ENCODE measurements around the gene COMTD1. TPM values are rescaled to one million over a fixed set of nuclear protein-coding genes. Genes with fewer than 3 reads are reported as not detected.

COMTD1 gene
- total RNA-seq, 2 donors from 2014 or later = 62.6 to 117 TPM

DNA sequence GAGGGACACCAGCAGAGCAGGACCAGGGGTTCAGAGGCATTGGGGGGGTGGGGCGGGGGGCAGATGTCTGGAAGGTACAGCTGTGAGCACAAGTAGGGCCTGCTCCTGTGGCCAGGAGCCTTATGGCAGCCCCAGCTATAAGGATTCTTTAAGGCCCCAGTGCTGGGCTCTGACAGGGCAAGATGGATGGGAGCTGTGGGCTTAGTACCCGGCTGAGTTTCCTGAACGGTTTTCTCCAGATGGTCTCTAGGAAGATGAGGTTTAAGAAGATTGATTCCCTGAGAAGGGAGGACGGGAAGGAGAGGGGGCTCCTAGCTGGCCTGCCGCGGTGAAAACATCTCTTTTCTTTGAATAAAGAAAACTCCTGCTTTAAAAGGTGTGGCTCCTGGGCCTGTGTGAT lies 30.1 kb upstream of the COMTD1 start:
- Histone ChIP-seq H3K4me1 (no peaks in the 10 kb centered on the region), H3K36me3 (no peaks in the 10 kb centered on the region), H3K27me3 (no peaks in the 10 kb centered on the region), H3K9me3 (no peaks in the 10 kb centered on the region), H3K4me3 (no peak overlapping the region), H3K27ac (no peak overlapping the region), H3K9ac (ENCODE audit: low read depth in 2 of 2, low read length in 2 of 2) (no peak overlapping the region)
- TF ChIP-seq, protein P1, sequence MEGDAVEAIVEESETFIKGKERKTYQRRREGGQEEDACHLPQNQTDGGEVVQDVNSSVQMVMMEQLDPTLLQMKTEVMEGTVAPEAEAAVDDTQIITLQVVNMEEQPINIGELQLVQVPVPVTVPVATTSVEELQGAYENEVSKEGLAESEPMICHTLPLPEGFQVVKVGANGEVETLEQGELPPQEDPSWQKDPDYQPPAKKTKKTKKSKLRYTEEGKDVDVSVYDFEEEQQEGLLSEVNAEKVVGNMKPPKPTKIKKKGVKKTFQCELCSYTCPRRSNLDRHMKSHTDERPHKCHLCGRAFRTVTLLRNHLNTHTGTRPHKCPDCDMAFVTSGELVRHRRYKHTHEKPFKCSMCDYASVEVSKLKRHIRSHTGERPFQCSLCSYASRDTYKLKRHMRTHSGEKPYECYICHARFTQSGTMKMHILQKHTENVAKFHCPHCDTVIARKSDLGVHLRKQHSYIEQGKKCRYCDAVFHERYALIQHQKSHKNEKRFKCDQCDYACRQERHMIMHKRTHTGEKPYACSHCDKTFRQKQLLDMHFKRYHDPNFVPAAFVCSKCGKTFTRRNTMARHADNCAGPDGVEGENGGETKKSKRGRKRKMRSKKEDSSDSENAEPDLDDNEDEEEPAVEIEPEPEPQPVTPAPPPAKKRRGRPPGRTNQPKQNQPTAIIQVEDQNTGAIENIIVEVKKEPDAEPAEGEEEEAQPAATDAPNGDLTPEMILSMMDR (IDR thresholded peaks at IDR 0.05) = no peak
- intact Hi-C loops (cut with DNase I) = no loop called here
- no peak for DNase-seq

DNA sequence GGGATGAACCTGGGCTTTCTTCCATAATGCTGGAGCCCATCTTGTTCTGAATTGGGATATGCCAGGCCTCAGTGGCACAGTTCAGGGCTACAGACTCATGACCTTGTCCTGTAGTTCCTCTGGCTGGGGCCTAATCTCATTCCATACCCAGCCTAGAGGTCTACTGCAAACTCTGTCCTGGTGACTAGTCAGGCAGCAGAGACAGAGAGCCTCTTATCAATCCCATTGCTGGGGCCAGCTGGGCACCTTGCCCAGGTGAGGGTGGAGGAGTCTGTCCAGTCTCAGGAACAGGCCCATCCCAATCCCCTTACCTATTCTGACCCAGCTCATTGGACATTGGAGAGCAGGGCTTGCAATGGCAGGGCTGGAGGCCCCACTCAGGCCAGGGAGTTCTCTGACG lies 28.0 kb upstream of the COMTD1 start:
- H3K36me3 ChIP-seq = no peaks in the 10 kb centered on the region
- H3K9ac ChIP-seq (ENCODE audit: low read depth in 2 of 2, low read length in 2 of 2) = no peak overlapping the region
- no peaks in the 10 kb centered on the region for H3K27me3 ChIP-seq
- no peaks in the 10 kb centered on the region for H3K9me3 ChIP-seq
- DNase-seq = peak; percentile 42
- intact Hi-C loops (cut with DNase I) = no loop called here
- H3K4me3 ChIP-seq = no peak overlapping the region
- no peak overlapping the region for H3K27ac ChIP-seq
- H3K4me1 ChIP-seq = no peaks in the 10 kb centered on the region
- TF ChIP-seq, protein P1 (IDR thresholded peaks at IDR 0.05) = no peak

DNA sequence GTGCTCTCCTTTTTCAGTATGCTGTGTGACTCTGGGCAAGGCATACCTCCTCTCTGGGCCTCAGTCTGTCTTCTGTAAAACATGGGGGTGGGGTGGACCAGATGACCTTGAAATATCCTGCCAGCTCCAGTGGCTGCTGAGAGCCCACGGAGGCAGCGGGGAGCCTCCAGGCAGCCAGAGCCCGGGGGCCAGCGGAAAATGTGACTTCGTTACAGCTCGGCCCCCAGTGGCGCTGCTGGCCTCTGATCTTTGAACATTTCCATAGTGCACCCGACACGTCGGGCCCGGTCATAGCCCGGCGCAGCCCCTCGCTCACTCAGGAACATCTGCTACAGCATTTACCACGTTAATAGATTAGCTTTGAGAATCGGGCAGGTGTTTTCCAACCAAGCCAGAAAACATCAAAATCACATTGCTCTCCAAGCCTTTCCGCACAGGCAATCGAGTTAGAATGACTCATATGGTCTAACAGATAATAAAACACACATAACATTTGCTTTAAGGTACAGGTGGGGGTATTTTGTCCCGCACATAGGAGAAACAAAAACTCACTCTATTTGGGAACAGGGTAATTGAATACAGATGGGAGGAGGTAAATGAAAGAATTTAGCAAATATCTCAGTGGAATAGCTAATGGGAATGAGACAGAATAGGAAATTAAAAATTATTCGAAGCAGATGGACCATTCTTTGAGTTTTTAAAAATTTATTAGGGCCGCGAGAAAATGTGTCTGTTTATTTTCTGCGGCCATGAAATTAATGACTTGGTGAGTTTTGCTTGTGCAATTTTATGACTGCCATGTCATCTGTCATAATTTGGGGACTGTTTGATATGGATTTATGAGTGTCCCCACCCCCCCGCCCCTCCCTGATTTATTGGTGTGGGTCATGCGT lies 26.3 kb upstream of the COMTD1 start:
- peak overlapping the region; percentile 19 for H3K27ac ChIP-seq
- TF ChIP-seq, protein P1 (IDR thresholded peaks at IDR 0.05) = no peak
- DNase-seq = peak; percentile 48

GRCh38 chr10:75260990-75261389 lies 25.2 kb upstream of the COMTD1 start:
- no peak overlapping the region for H3K27ac ChIP-seq

More for the DNA sequence above, 26.3 kb upstream of the COMTD1 start:
- intact Hi-C loops (cut with DNase I) = no loop called here
- Histone ChIP-seq H3K4me1 (no peaks in the 10 kb centered on the region), H3K9ac (ENCODE audit: low read depth in 2 of 2, low read length in 2 of 2) (peak overlapping the region in 1 of 2 donors; percentile 34), H3K9me3 (no peaks in the 10 kb centered on the region), H3K36me3 (no peaks in the 10 kb centered on the region), H3K4me3 (no peak overlapping the region), H3K27me3 (no peaks in the 10 kb centered on the region)

GRCh38 chr10:75254739-75255138 lies 19.0 kb upstream of the COMTD1 start:
- Histone ChIP-seq H3K4me3 (no peak overlapping the region), H3K9me3 (no peaks in the 10 kb centered on the region), H3K27ac (no peak overlapping the region), H3K4me1 (no peaks in the 10 kb centered on the region), H3K9ac (ENCODE audit: low read depth in 2 of 2, low read length in 2 of 2) (no peak overlapping the region), H3K36me3 (no peaks in the 10 kb centered on the region), H3K27me3 (no peaks in the 10 kb centered on the region)
- TF ChIP-seq, protein P1 (IDR thresholded peaks at IDR 0.05) = no peak
- no peak for DNase-seq
- intact Hi-C loops (cut with DNase I) = no loop called here

More at GRCh38 chr10:75260990-75261389, 25.2 kb upstream of the COMTD1 start:
- Histone ChIP-seq H3K9ac (ENCODE audit: low read depth in 2 of 2, low read length in 2 of 2) (no peak overlapping the region), H3K4me1 (no peaks in the 10 kb centered on the region), H3K9me3 (no peaks in the 10 kb centered on the region), H3K36me3 (no peaks in the 10 kb centered on the region), H3K4me3 (no peak overlapping the region), H3K27me3 (no peaks in the 10 kb centered on the region)
- DNase-seq = no peak
- intact Hi-C loops (cut with DNase I) = no loop called here
- TF ChIP-seq, protein P1 (IDR thresholded peaks at IDR 0.05) = no peak

Measured in colonic mucosa (tissue), 4 donors.